ENCODE measurements around the gene PRR27. TPM values are rescaled to one million over a fixed set of nuclear protein-coding genes. Genes with fewer than 3 reads are reported as not detected.

Gene PRR27
- total RNA-seq, 1 donor from 2014 or later, result not detected

- intact Hi-C loops (cut with DNase I), result no loop called here
These were observed 23.1 kb downstream of the PRR27 start for GRCh38 chr4:70177090-70177489.

GRCh38 chr4:70178075-70178660 lies 24.1 kb downstream of the PRR27 start:
- no peaks in the 10 kb centered on the region for H3K4me1 ChIP-seq
- H3K4me3 ChIP-seq, result no peak overlapping the region
- no peak overlapping the region for H3K27ac ChIP-seq
- no peaks in the 10 kb centered on the region for H3K9me3 ChIP-seq
- no peaks in the 10 kb centered on the region for H3K36me3 ChIP-seq
- DNase-seq (ENCODE audit: extremely low spot score in 2 of 2), result no peak
- TF ChIP-seq POLR2AphosphoS5 (IDR thresholded peaks at IDR 0.05; ENCODE audit: insufficient read depth in 1 of 2, low read depth in 1 of 2) (no peak), CTCF (IDR thresholded peaks at IDR 0.05) (no peak), POLR2A (IDR thresholded peaks at IDR 0.05) (no peak)
- intact Hi-C loops (cut with DNase I), result no loop called here
- no peaks in the 10 kb centered on the region for H3K27me3 ChIP-seq

More at GRCh38 chr4:70177090-70177489, 23.1 kb downstream of the PRR27 start:
- TF ChIP-seq POLR2AphosphoS5 (IDR thresholded peaks at IDR 0.05; ENCODE audit: insufficient read depth in 1 of 2, low read depth in 1 of 2), result no peak
- TF ChIP-seq CTCF (IDR thresholded peaks at IDR 0.05), result no peak
- TF ChIP-seq POLR2A (IDR thresholded peaks at IDR 0.05), result no peak
- DNase-seq (ENCODE audit: extremely low spot score in 2 of 2), result no peak
- Histone ChIP-seq H3K9me3 (no peaks in the 10 kb centered on the region), H3K4me3 (no peak overlapping the region), H3K36me3 (no peaks in the 10 kb centered on the region), H3K4me1 (no peaks in the 10 kb centered on the region), H3K27me3 (no peaks in the 10 kb centered on the region), H3K27ac (no peak overlapping the region)

DNA sequence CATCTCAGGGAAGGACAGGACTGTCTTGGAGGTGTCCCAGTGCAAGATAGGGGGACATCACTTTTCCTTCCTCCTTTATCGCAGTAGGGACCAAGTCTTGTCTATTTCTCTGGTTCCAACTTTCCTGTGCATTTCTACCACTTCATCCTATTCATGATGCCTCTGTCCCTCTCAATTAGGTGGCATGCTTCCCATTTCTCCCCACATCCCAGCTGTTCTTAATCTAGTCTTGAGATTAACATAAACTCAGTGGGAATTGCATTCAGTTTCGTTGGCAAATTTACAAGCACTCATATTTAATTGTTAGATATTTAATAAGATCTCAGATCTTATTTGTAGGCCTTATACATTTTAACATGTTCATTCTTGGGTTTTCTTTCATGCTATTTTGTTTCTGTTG lies 25.8 kb downstream of the PRR27 start:
- DNase-seq (ENCODE audit: extremely low spot score in 2 of 2), result no peak
- TF ChIP-seq CTCF (IDR thresholded peaks at IDR 0.05) (no peak), POLR2AphosphoS5 (IDR thresholded peaks at IDR 0.05; ENCODE audit: insufficient read depth in 1 of 2, low read depth in 1 of 2) (no peak), POLR2A (IDR thresholded peaks at IDR 0.05) (no peak)
- no peaks in the 10 kb centered on the region for H3K27me3 ChIP-seq
- no peak overlapping the region for H3K27ac ChIP-seq
- H3K36me3 ChIP-seq, result no peaks in the 10 kb centered on the region
- H3K4me1 ChIP-seq, result no peaks in the 10 kb centered on the region
- intact Hi-C loops (cut with DNase I), result no loop called here
- no peak overlapping the region for H3K4me3 ChIP-seq
- no peaks in the 10 kb centered on the region for H3K9me3 ChIP-seq

DNA sequence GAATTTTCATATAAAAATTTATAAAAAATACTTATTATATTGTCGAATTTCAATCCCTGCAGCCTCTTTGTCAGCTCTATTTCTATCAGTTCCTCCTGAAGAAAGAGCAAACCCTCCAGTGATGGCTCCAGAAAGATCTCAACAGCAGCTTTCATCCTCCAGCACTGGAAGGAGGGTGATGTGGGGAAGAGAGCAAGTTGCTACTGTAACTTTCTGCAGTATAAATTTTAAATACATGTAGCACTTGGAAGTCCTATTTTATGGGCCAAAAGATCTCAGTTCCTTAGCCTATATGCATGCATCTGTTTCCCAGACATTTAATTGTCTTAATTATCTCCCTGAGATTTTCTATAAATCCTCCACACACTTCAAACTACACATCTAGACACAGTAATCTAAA lies 27.8 kb downstream of the PRR27 start:
- H3K4me3 ChIP-seq, result no peak overlapping the region
- H3K36me3 ChIP-seq, result no peaks in the 10 kb centered on the region
- H3K4me1 ChIP-seq, result no peaks in the 10 kb centered on the region
- intact Hi-C loops (cut with DNase I), result no loop called here
- H3K27ac ChIP-seq, result no peak overlapping the region
- H3K9me3 ChIP-seq, result no peaks in the 10 kb centered on the region
- TF ChIP-seq CTCF (IDR thresholded peaks at IDR 0.05) (no peak), POLR2AphosphoS5 (IDR thresholded peaks at IDR 0.05; ENCODE audit: insufficient read depth in 1 of 2, low read depth in 1 of 2) (no peak), POLR2A (IDR thresholded peaks at IDR 0.05) (no peak)
- no peak for DNase-seq (ENCODE audit: extremely low spot score in 2 of 2)
- no peaks in the 10 kb centered on the region for H3K27me3 ChIP-seq

GRCh38 chr4:70182517-70183167 lies 28.6 kb downstream of the PRR27 start:
- H3K36me3 ChIP-seq, result no peaks in the 10 kb centered on the region
- no peaks in the 10 kb centered on the region for H3K4me1 ChIP-seq
- H3K27me3 ChIP-seq, result no peaks in the 10 kb centered on the region
- no peaks in the 10 kb centered on the region for H3K9me3 ChIP-seq
- no peak for DNase-seq (ENCODE audit: extremely low spot score in 2 of 2)
- no peak overlapping the region for H3K4me3 ChIP-seq
- intact Hi-C loops (cut with DNase I), result no loop called here
- no peak overlapping the region for H3K27ac ChIP-seq
- no peak for TF ChIP-seq POLR2AphosphoS5 (IDR thresholded peaks at IDR 0.05; ENCODE audit: insufficient read depth in 1 of 2, low read depth in 1 of 2)
- no peak for TF ChIP-seq CTCF (IDR thresholded peaks at IDR 0.05)
- TF ChIP-seq POLR2A (IDR thresholded peaks at IDR 0.05), result no peak
